ENCODE results near the gene ST3GAL5.

Gene ST3GAL5

DNA sequence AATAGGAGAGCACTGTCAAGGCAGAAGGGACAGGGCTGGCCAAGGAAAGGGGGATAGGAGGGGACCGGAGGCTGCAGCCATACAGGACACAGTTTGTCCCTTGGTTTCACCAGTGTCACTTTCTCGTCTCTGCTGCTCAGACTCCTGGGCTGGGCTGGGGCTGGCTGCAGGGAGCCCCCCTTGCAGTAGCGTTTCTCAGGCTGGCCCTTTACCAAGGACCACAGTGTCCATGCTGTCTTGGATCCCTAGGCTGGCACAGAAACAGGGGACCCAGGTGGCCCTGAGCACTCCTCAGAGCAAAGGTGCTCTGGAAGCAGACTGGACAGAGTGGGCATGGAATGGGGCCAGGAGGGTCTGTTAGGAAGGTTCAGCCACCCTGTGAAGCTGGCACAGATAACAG is 100.2 kb downstream of the ST3GAL5 start:
- TF ChIP-seq, protein P1, sequence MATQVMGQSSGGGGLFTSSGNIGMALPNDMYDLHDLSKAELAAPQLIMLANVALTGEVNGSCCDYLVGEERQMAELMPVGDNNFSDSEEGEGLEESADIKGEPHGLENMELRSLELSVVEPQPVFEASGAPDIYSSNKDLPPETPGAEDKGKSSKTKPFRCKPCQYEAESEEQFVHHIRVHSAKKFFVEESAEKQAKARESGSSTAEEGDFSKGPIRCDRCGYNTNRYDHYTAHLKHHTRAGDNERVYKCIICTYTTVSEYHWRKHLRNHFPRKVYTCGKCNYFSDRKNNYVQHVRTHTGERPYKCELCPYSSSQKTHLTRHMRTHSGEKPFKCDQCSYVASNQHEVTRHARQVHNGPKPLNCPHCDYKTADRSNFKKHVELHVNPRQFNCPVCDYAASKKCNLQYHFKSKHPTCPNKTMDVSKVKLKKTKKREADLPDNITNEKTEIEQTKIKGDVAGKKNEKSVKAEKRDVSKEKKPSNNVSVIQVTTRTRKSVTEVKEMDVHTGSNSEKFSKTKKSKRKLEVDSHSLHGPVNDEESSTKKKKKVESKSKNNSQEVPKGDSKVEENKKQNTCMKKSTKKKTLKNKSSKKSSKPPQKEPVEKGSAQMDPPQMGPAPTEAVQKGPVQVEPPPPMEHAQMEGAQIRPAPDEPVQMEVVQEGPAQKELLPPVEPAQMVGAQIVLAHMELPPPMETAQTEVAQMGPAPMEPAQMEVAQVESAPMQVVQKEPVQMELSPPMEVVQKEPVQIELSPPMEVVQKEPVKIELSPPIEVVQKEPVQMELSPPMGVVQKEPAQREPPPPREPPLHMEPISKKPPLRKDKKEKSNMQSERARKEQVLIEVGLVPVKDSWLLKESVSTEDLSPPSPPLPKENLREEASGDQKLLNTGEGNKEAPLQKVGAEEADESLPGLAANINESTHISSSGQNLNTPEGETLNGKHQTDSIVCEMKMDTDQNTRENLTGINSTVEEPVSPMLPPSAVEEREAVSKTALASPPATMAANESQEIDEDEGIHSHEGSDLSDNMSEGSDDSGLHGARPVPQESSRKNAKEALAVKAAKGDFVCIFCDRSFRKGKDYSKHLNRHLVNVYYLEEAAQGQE (IDR thresholded peaks at IDR 0.05; ENCODE audit: insufficient replicate concordance, low read depth): no peak
- TF ChIP-seq, protein P2, sequence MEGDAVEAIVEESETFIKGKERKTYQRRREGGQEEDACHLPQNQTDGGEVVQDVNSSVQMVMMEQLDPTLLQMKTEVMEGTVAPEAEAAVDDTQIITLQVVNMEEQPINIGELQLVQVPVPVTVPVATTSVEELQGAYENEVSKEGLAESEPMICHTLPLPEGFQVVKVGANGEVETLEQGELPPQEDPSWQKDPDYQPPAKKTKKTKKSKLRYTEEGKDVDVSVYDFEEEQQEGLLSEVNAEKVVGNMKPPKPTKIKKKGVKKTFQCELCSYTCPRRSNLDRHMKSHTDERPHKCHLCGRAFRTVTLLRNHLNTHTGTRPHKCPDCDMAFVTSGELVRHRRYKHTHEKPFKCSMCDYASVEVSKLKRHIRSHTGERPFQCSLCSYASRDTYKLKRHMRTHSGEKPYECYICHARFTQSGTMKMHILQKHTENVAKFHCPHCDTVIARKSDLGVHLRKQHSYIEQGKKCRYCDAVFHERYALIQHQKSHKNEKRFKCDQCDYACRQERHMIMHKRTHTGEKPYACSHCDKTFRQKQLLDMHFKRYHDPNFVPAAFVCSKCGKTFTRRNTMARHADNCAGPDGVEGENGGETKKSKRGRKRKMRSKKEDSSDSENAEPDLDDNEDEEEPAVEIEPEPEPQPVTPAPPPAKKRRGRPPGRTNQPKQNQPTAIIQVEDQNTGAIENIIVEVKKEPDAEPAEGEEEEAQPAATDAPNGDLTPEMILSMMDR (IDR thresholded peaks at IDR 0.05; ENCODE audit: insufficient read depth, low read length): no peak
- no peak for TF ChIP-seq SPI1 (IDR thresholded peaks at IDR 0.05; ENCODE audit: borderline replicate concordance, low read depth)
- no peak for TF ChIP-seq POLR2AphosphoS5 (IDR thresholded peaks at IDR 0.05; ENCODE audit: low read depth)
- no peak for TF ChIP-seq GABPA (IDR thresholded peaks at IDR 0.05; ENCODE audit: low read depth)
- DNase-seq (ENCODE audit: low read depth in 1 of 2, low spot score in 1 of 2): no peak
- Histone ChIP-seq H3K4me3 (replicated peaks; ENCODE audit: insufficient read depth, low read length) (no peak overlapping the region), H3K27ac (replicated peaks) (no peak overlapping the region), H3K27me3 (ENCODE audit: insufficient read depth, poor library complexity, severe bottlenecking) (no peaks in the 10 kb centered on the region)

DNA sequence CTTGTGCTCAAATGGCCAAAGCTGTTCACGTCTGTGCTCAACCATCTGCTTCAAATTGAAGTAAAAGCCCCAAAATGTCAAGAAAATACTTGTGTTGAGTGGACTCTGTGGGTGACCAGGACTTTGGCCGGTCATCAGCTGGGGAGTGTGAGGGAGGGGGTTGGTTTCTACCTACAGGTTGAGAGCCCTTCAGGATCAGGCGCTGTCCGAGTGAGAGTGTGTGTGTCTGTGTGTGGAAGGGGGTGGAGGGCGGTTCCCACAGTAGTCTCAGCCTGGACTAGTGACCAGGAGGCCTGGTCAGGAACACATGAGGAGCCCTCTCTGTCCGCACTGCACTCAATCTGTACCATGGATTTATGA is 100.8 kb downstream of the ST3GAL5 start:
- Histone ChIP-seq H3K27ac (replicated peaks) (no peak overlapping the region), H3K27me3 (ENCODE audit: insufficient read depth, poor library complexity, severe bottlenecking) (no peaks in the 10 kb centered on the region)

DNA sequence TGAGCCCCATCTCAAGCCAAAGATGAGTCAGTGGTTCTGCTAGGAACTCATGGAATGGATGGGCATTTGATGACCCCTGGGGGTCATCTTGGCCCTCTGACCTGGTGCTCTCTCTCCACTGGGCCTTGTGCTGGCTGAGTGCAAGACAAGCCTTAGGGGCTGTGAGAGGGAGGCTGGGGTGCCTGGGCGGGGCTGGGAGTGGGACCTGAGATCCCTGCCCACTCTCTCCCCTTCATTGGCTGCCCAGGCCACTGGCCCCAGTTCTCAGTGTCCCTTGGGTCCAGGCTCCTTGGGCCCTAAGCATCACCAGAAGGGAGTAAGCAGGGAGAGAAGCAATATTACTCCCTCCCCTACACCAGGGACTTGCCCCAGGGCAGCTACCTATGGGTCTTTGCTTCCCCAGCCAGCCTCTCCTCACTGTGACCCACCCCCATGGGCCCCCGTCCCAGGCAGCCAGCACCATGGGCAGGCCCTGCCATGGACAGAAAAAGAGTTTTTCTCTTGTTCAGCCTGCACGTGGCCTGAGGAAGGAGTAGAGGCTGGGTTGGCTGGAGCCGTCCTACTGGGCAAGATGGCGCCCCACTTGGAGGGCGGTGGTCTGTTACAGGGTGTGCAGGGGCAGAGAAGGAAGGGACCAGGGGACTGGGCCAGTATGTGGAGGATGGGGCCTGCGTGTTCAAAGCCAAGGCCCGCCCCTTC is 101.4 kb downstream of the ST3GAL5 start:
- no peak overlapping the region for H3K27ac ChIP-seq (replicated peaks)
- no peak for DNase-seq (ENCODE audit: low read depth in 1 of 2, low spot score in 1 of 2)
- TF ChIP-seq SPI1 (IDR thresholded peaks at IDR 0.05; ENCODE audit: borderline replicate concordance, low read depth): no peak
- no peak overlapping the region for H3K4me3 ChIP-seq (replicated peaks; ENCODE audit: insufficient read depth, low read length)
- H3K27me3 ChIP-seq (ENCODE audit: insufficient read depth, poor library complexity, severe bottlenecking): no peaks in the 10 kb centered on the region

More for the DNA sequence above, 100.8 kb downstream of the ST3GAL5 start:
- no peak for DNase-seq (ENCODE audit: low read depth in 1 of 2, low spot score in 1 of 2)
- TF ChIP-seq, protein P1 (IDR thresholded peaks at IDR 0.05; ENCODE audit: insufficient replicate concordance, low read depth): no peak
- TF ChIP-seq, protein P2 (IDR thresholded peaks at IDR 0.05; ENCODE audit: insufficient read depth, low read length): no peak
- TF ChIP-seq GABPA (IDR thresholded peaks at IDR 0.05; ENCODE audit: low read depth): no peak
- no peak for TF ChIP-seq SPI1 (IDR thresholded peaks at IDR 0.05; ENCODE audit: borderline replicate concordance, low read depth)
- no peak for TF ChIP-seq POLR2AphosphoS5 (IDR thresholded peaks at IDR 0.05; ENCODE audit: low read depth)
- no peak overlapping the region for H3K4me3 ChIP-seq (replicated peaks; ENCODE audit: insufficient read depth, low read length)

Measured in HL-60 (cell line).